VCaP (cell line): ENCODE measurements around the gene ANO6.

Source experiments
- H3K27ac ChIP-seq: fragments of 450-650 bp; 2 replicates; pipeline ENCODE4 v1.5.1; 2017
- TF ChIP-seq, protein P1 (sequence below): fragments of 450-650 bp; conservative IDR thresholded peaks from 2 replicates; pipeline ENCODE4 v1.5.1; 2017; ENCODE audit warnings: mild to moderate bottlenecking, moderate library complexity

ANO6 gene

DNA sequence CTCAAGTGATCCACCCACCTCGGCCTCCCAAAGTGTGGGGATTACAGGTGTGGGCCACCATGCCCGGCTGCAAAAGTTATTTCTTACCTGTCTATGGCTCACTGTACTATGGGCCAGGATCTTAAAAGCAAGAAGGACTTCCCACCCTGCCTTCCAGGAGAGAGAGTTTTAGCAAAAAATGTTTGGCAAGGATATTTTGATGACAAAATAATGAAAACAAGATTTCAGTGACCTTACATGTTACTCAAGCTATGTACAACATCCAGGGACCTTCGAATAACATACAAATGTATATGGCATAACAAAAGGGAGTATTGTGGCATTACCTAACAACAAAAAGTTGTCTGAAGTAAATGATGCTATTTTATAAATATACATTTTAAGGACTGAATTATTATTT is 55.1 kb downstream of the ANO6 start:
- TF ChIP-seq, protein P1, sequence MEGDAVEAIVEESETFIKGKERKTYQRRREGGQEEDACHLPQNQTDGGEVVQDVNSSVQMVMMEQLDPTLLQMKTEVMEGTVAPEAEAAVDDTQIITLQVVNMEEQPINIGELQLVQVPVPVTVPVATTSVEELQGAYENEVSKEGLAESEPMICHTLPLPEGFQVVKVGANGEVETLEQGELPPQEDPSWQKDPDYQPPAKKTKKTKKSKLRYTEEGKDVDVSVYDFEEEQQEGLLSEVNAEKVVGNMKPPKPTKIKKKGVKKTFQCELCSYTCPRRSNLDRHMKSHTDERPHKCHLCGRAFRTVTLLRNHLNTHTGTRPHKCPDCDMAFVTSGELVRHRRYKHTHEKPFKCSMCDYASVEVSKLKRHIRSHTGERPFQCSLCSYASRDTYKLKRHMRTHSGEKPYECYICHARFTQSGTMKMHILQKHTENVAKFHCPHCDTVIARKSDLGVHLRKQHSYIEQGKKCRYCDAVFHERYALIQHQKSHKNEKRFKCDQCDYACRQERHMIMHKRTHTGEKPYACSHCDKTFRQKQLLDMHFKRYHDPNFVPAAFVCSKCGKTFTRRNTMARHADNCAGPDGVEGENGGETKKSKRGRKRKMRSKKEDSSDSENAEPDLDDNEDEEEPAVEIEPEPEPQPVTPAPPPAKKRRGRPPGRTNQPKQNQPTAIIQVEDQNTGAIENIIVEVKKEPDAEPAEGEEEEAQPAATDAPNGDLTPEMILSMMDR: no peak
- H3K27ac ChIP-seq: no peak overlapping the region

DNA sequence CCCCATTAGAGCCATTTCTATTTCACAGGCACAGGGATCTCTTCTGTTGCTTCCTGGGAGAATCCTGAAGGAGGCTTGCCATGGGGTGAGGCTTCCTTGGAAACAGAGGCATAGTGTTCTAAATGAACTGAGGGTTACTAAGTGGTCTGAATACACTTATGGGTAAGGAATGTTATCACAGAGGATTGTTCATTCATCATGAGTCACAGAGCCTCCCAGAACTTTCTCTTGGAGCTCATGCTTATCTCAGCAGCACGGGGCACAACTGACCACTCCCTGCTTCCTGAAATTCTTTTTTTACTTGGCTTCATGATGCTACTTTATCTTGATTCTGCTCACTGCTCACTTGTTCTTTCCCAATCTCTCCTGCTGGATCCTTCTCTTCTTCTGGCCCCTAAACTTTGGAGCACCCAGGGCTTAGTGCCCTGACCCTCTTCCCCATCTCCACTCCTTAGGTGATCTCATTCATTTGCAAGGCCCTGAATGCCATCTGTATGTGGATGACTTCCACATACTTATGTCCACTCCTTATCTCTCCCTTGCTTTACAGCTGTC is 57.9 kb downstream of the ANO6 start:
- H3K27ac ChIP-seq: no peak overlapping the region
- TF ChIP-seq, protein P1: no peak

DNA sequence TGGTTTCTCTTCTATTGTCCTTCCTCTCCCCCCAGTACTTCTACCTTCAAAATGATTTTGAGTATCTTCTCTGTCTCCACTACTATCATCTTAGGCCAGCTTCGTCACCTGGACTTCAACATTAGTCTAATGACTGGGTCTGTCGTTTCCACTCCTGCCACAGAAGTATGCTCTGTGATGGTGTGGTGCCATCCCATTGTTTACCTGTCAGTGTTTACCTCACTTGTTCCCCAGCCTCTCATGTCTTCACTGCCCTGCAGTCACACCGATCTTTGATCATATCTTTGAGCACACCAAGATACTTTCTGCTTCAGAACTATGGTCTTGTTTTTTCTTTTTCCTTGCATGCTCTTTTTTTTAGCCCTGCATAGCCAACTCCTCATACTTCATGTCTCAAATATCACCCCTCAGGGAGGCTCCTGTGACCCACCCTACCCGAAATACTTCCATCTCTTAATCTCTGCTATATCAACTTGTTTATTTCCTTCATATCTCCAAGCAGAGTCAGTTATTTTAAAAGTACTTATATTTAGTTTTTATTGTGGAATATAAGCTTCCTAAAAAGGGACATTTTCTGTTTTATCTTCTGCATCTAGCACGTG is 60.4 kb downstream of the ANO6 start:
- TF ChIP-seq, protein P1: no peak
- no peak overlapping the region for H3K27ac ChIP-seq

DNA sequence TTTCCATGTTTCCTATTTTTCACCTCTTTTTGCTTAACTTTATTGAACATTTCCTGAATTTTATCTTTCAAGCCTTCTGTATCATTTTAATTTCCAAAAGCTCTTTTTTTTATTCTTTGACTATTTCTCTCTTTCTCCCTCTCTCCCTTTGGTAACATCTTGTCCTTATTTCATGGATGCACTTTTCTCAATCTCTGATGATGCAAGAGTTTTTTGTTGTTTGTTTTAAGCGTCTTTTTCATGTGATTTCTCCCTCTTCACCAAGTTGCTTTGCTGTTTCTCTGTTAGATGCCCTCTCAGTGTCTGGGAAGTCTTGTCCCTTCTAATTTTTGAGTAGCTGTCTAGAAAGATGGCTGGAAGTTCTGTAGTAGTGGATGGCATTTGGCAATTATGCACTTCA is 62.6 kb downstream of the ANO6 start:
- TF ChIP-seq, protein P1: no peak
- H3K27ac ChIP-seq: no peak overlapping the region

DNA sequence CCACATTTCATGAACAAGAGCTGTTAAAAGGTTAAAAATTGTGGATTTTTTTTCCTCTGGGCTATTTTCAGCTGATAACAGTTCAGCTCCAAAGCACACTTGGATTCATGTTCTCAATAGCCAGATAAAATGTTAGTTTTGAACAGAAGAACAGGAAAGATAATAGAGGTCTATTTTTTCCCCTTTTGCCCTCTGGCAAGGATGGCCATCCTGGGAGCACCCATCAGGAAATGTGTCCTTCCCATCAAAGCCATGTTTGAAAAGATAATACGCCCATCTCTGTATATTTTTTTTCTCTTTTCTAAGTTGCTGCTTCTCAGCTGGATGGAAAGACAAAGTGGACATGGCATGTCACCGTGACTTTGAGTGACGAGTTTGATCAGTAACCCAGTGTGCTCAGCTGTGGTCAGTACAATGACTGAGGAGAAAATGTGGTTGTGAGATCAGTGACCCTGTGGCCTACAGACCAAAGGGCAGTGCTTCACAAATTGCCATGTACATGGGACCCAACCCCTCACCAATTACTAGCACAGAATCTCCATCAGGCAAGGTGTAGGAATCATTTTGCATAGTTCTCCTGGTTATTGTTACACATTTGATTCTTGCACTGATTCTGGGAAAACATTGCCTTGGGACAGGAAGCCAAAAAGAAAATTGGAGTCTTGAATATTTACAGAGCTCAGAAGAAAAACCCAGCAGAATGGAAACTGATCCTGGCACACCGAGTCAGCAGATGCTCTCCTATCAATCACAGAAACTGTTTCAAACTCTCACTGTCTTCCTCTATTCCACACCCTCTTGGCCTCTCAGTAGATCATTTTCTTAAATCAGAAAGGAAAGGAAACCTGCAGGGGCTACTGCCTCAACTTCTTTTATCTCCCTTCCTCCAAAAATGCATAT is 64.3 kb downstream of the ANO6 start:
- H3K27ac ChIP-seq: no peak overlapping the region
- TF ChIP-seq, protein P1: no peak

DNA sequence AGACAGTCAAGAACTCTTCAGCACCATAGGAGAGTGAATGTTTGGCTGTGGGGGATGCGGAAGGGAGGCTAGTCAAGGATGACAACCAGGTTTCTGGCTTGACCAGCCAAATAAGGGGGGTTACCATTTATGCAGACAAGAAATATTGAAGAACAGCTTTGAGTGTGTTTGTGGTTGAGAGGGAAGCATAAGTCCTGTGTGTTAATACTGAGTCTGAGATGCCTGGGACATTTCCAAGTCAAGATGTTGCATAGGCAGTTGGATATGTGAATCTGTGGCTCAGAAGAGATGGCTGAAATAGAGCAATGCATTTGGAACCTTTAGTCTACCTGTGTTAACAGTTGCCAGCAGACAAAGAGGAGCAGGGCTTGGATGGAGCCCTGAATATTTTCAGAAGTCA is 66.1 kb downstream of the ANO6 start:
- H3K27ac ChIP-seq: no peak overlapping the region
- TF ChIP-seq, protein P1: no peak

DNA sequence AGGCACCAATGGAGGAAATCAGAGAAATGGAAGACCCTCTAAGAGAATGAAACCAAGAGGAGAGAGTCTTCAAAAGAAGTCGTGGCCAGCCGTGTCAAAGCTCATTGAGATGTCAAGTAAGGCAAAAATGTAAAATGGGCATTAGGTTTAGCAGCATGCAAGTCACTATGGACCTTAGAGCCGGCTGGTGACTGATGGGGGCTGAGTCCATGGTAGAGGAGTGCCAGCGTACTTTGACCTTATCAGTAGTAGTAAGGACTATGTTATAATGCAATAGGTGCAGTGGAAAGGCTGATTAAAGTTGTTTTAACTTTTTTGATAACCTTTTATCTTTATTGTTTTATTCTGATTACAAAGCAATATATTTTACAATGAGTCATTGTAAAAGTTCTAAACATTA is 66.5 kb downstream of the ANO6 start:
- TF ChIP-seq, protein P1: no peak
- H3K27ac ChIP-seq: no peak overlapping the region
